Prostate gland (tissue), 2 donors: Measurements from ENCODE around the gene RAD51B.

Experiments
- CTCF ChIP-seq, 4 experiments: fragments of 200-600 bp in 2 of 4; fragments of 450-650 bp in 2 of 4; sonication (generic) in 2 of 4; IDR thresholded peaks; 1 replicate in 3 of 4; 2 replicates in 1 of 4; pipeline ENCODE4 v1.5.1; 2016 to 2019; ENCODE audit warnings: antibody characterized with exemption in 4 of 4, mild to moderate bottlenecking in 2 of 4, moderate library complexity in 2 of 4
- POLR2A ChIP-seq: fragments of 450-650 bp; IDR thresholded peaks from one replicate; pipeline ENCODE4 v1.6.1; 2016; ENCODE audit warnings: antibody characterized with exemption, mild to moderate bottlenecking
- POLR2AphosphoS5 ChIP-seq: sonication (generic); formaldehyde crosslinking; IDR thresholded peaks from one replicate; pipeline ENCODE4 v1.6.1; 2017; ENCODE audit warnings: antibody characterized with exemption

- TF ChIP-seq CTCF (IDR thresholded peaks at IDR 0.05) (no peak), POLR2A (no peak), POLR2AphosphoS5 (no peak)
Observed at GRCh38 chr14:68520637-68521556, 701.3 kb downstream of the RAD51B start.
